GM21529 (cell line): ENCODE data around the gene COPB1.

Experiments used
- ATAC-seq: cut with Tn5 transposase; IDR thresholded peaks from one replicate; pipeline ENCODE4 v1.9.1; 2021; ENCODE audit not compliant: unreplicated experiment

COPB1 gene

GRCh38 chr11:14443638-14444037 is 56.0 kb downstream of the COPB1 start:
- ATAC-seq: no peak

GRCh38 chr11:14435717-14436512 is 63.7 kb downstream of the COPB1 start:
- ATAC-seq: no peak

GRCh38 chr11:14425621-14426020 is 74.0 kb downstream of the COPB1 start:
- no peak for ATAC-seq

GRCh38 chr11:14424096-14424495 is 75.5 kb downstream of the COPB1 start:
- ATAC-seq: no peak

- no peak for ATAC-seq
Observed at GRCh38 chr11:14423633-14424032, 76.0 kb downstream of the COPB1 start.

GRCh38 chr11:14422814-14423182 is 76.8 kb downstream of the COPB1 start:
- ATAC-seq: no peak

- no peak for ATAC-seq
Observed at GRCh38 chr11:14422052-14422813, 77.4 kb downstream of the COPB1 start.

GRCh38 chr11:14420223-14420622 is 79.4 kb downstream of the COPB1 start:
- no peak for ATAC-seq

GRCh38 chr11:14418801-14419417 is 80.7 kb downstream of the COPB1 start:
- no peak for ATAC-seq

GRCh38 chr11:14417617-14418374 is 81.8 kb downstream of the COPB1 start:
- ATAC-seq: no peak

GRCh38 chr11:14417186-14417585 is 82.4 kb downstream of the COPB1 start:
- ATAC-seq: no peak

- ATAC-seq: peak; percentile 81
Observed at GRCh38 chr11:14414470-14415461, 84.8 kb downstream of the COPB1 start.

GRCh38 chr11:14413307-14414069 is 86.1 kb downstream of the COPB1 start:
- ATAC-seq: no peak

GRCh38 chr11:14411818-14412217 is 87.8 kb downstream of the COPB1 start:
- ATAC-seq: no peak

- no peak for ATAC-seq
Observed at GRCh38 chr11:14409891-14410290, 89.7 kb downstream of the COPB1 start.

- no peak for ATAC-seq
Observed at GRCh38 chr11:14408612-14409011, 91.0 kb downstream of the COPB1 start.
